Panc1 (cell line): Measurements from ENCODE around the gene BMP7.

Experiments used
- POLR2AphosphoS5 ChIP-seq: IDR thresholded peaks from 2 replicates; pipeline ENCODE4 v1.6.1; 2012; ENCODE audit warnings: mild to moderate bottlenecking, low read depth, low read length, moderate library complexity
- SIN3A ChIP-seq: IDR thresholded peaks from 2 replicates; pipeline ENCODE4 v1.6.1; 2012; ENCODE audit warnings: low read depth, mild to moderate bottlenecking, low read length, moderate library complexity, borderline replicate concordance; ENCODE audit not compliant: insufficient read depth
- TF ChIP-seq, protein P1 (sequence below): fragments of 450-650 bp; IDR thresholded peaks from 2 replicates; pipeline ENCODE4 v1.5.1; 2017; ENCODE audit warnings: mild to moderate bottlenecking

DNA sequence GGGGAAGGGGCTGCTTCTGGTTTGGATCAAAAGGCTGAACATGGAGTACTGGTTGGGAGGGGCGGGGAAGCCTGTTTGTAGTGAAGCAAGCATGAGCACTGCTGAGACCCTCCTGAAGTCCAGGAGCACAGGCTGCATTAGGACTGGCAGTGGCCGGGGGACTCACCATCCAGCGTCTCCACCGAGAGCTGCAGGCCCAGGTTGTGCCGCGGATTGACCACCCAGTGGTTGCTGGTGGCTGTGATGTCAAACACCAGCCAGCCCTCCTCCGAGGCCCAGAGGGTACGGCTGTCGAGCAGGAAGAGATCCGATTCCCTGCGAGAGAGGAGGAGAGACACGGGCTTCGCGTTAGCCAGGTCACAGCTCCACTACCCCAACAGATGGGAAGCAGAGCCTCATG is 64.1 kb downstream of the BMP7 start:
- TF ChIP-seq SIN3A: no peak
- TF ChIP-seq, protein P1, sequence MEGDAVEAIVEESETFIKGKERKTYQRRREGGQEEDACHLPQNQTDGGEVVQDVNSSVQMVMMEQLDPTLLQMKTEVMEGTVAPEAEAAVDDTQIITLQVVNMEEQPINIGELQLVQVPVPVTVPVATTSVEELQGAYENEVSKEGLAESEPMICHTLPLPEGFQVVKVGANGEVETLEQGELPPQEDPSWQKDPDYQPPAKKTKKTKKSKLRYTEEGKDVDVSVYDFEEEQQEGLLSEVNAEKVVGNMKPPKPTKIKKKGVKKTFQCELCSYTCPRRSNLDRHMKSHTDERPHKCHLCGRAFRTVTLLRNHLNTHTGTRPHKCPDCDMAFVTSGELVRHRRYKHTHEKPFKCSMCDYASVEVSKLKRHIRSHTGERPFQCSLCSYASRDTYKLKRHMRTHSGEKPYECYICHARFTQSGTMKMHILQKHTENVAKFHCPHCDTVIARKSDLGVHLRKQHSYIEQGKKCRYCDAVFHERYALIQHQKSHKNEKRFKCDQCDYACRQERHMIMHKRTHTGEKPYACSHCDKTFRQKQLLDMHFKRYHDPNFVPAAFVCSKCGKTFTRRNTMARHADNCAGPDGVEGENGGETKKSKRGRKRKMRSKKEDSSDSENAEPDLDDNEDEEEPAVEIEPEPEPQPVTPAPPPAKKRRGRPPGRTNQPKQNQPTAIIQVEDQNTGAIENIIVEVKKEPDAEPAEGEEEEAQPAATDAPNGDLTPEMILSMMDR: no peak
- no peak for TF ChIP-seq POLR2AphosphoS5
